Uterus (tissue), 4 donors: Measurements from ENCODE around the gene CXorf58. TPM values are rescaled to one million over a fixed set of nuclear protein-coding genes. Genes with fewer than 3 reads are reported as not detected.

Source experiments
- DNase-seq, 2 donors: peaks; one replicate each; pipeline ENCODE4 v3.0.0-alpha.2; 2019 to 2020
- H3K27ac ChIP-seq, 2 donors: fragments of 200-600 bp; sonication (generic); 1 replicate in 1 of 2; 2 replicates in 1 of 2; pipeline ENCODE4 v1.5.1; 2016 to 2018
- H3K27me3 ChIP-seq, 2 donors: fragments of 200-600 bp; sonication (generic); one replicate each; pipeline ENCODE4 v1.5.1; 2018 to 2019; ENCODE audit warnings: control low read depth in 1 of 2
- H3K36me3 ChIP-seq, 2 donors: fragments of 200-600 bp; sonication (generic); one replicate each; pipeline ENCODE4 v1.5.1; 2019; ENCODE audit warnings: control low read depth in 1 of 2
- H3K4me1 ChIP-seq, 2 donors: fragments of 200-600 bp; sonication (generic); one replicate each; pipeline ENCODE4 v1.5.1; 2018 to 2019; ENCODE audit warnings: control low read depth in 1 of 2
- H3K4me3 ChIP-seq, 2 donors: fragments of 200-600 bp; sonication (generic); 1 replicate in 1 of 2; 2 replicates in 1 of 2; pipeline ENCODE4 v1.5.1; 2018 to 2019; ENCODE audit warnings: mild to moderate bottlenecking in 1 of 2
- H3K9me3 ChIP-seq, 2 donors: fragments of 200-600 bp; sonication (generic); one replicate each; pipeline ENCODE4 v1.5.1; 2019; ENCODE audit warnings: control low read depth in 1 of 2
- POLR2A ChIP-seq, 2 donors: fragments of 450-650 bp; IDR thresholded peaks; one replicate each; pipeline ENCODE4 v1.6.1; 2016; ENCODE audit warnings: antibody characterized with exemption in 2 of 2, mild to moderate bottlenecking in 1 of 2, moderate library complexity in 1 of 2
- intact Hi-C: fragments of 100-400 bp; cut with DNase I; formaldehyde crosslinking; loops from one replicate; pipeline ENCODE4 v1.15.1; 2023; ENCODE audit warnings: low total_unique reads
- total RNA-seq, 4 donors: library from RNA; depleted of rRNA in 3 of 4; stranded (reverse); fragments of >200 nt in 3 of 4; gene quantifications; one replicate each; pipeline versions ENCODE4 v1.1.0 to v1.2.4, GENCODE V29; 2014 to 2023
- TF ChIP-seq, protein P1 (sequence below), 4 experiments: fragments of 200-600 bp in 2 of 4; fragments of 450-650 bp in 2 of 4; sonication (generic) in 2 of 4; IDR thresholded peaks; one replicate each; pipeline ENCODE4 v1.5.1; 2016 to 2019; ENCODE audit warnings: antibody characterized with exemption in 4 of 4, mild to moderate bottlenecking in 2 of 4, moderate library complexity in 1 of 4
- donor health status: DM: yes; HTN: yes; CAD: no.

CXorf58 gene
- total RNA-seq, 4 donors from 2014 or later: 0.14 to 0.29 TPM; not detected in 2

DNA sequence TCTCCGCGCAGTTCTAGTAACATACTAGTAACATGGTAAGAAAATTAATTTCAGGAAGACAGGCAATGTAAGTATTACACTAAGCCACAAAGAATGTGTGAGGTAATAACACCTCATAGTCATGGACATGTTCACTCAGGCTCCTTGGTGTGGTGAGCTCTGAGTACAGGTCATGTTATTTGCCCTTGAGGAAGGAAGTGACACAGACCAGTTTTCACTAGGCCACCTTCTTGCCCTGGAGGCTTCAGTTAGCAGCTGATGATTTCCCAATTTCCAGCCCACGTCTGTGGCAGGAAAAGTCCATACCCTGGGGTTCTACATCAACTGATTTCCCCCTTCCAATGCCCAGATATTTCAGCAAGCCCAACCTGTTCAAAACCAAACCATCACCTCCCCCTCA is 6.7 kb upstream of the CXorf58 start:
- no peak for DNase-seq
- no peaks in the 10 kb centered on the region for H3K36me3 ChIP-seq
- no peak overlapping the region for H3K4me3 ChIP-seq
- H3K27ac ChIP-seq: peak overlapping the region; percentile 54 to 85
- TF ChIP-seq, protein P1, sequence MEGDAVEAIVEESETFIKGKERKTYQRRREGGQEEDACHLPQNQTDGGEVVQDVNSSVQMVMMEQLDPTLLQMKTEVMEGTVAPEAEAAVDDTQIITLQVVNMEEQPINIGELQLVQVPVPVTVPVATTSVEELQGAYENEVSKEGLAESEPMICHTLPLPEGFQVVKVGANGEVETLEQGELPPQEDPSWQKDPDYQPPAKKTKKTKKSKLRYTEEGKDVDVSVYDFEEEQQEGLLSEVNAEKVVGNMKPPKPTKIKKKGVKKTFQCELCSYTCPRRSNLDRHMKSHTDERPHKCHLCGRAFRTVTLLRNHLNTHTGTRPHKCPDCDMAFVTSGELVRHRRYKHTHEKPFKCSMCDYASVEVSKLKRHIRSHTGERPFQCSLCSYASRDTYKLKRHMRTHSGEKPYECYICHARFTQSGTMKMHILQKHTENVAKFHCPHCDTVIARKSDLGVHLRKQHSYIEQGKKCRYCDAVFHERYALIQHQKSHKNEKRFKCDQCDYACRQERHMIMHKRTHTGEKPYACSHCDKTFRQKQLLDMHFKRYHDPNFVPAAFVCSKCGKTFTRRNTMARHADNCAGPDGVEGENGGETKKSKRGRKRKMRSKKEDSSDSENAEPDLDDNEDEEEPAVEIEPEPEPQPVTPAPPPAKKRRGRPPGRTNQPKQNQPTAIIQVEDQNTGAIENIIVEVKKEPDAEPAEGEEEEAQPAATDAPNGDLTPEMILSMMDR (IDR thresholded peaks at IDR 0.05): no peak
- TF ChIP-seq POLR2A (IDR thresholded peaks at IDR 0.05): no peak
- H3K9me3 ChIP-seq: no peaks in the 10 kb centered on the region
- intact Hi-C loops: loop anchor here (5.0 kb wide), 2 partner anchors 119 to 209 kb away; partner anchors contain the start of gene SAT1
- H3K4me1 ChIP-seq: no peaks in the 10 kb centered on the region
- H3K27me3 ChIP-seq: no peaks in the 10 kb centered on the region

DNA sequence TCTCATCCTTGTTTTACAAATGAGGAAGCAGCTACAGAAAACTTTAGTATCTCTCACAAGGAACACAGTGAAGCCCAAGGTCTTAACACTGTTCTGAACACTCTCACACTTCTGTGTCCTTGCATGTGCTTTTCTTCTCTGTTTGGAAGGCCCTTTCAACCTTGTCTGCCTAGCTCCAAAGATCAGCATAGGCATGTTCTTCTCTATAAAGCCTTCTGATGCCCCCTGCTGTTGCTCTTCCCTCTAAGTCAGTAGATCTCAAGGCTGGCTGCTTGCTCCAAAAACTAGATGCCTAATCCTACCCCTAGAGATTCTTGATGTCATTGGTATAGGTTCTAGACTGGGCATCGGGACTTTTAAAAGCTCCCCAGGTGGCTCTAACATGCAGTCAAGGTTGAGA is 6.0 kb upstream of the CXorf58 start:
- no peaks in the 10 kb centered on the region for H3K27me3 ChIP-seq
- no peak for TF ChIP-seq POLR2A (IDR thresholded peaks at IDR 0.05)
- TF ChIP-seq, protein P1 (IDR thresholded peaks at IDR 0.05): peak; percentile 34 to 72 (median 54)
- peak overlapping the region; percentile 54 to 85 for H3K27ac ChIP-seq
- intact Hi-C loops: loop anchor here (5.0 kb wide), 2 partner anchors 120 to 210 kb away; partner anchors contain the start of gene SAT1
- H3K9me3 ChIP-seq: no peaks in the 10 kb centered on the region
- DNase-seq: peak; percentile 21 to 59
- no peaks in the 10 kb centered on the region for H3K36me3 ChIP-seq
- H3K4me3 ChIP-seq: no peak overlapping the region
- H3K4me1 ChIP-seq: no peaks in the 10 kb centered on the region

DNA sequence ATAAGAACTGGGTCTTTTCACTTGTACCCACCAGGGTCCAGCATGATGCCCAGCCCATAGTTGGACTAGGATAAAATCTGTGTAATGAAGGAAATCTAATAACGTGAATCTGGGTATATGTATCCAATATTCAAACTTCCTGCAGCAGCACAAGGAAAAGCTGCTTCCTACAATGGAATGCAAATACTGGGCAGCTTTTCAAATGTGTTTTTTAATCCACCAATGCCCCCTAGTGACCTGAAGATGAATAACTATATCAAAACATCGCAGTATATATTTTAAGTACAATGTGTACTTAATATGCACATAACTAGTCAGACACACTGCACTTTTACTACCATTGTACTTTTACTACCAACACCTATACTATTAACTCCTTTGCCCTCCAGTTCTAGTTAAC is 5.4 kb upstream of the CXorf58 start:
- intact Hi-C loops: loop anchor here (5.0 kb wide), 2 partner anchors 120 to 210 kb away; partner anchors contain the start of gene SAT1
- H3K36me3 ChIP-seq: no peaks in the 10 kb centered on the region
- no peaks in the 10 kb centered on the region for H3K27me3 ChIP-seq
- no peak overlapping the region for H3K4me3 ChIP-seq
- DNase-seq: no peak
- TF ChIP-seq POLR2A (IDR thresholded peaks at IDR 0.05): no peak
- TF ChIP-seq, protein P1 (IDR thresholded peaks at IDR 0.05): peak; percentile 32 to 72 (median 56)
- peak overlapping the region; percentile 54 to 85 for H3K27ac ChIP-seq
- H3K4me1 ChIP-seq: no peaks in the 10 kb centered on the region
- H3K9me3 ChIP-seq: no peaks in the 10 kb centered on the region

DNA sequence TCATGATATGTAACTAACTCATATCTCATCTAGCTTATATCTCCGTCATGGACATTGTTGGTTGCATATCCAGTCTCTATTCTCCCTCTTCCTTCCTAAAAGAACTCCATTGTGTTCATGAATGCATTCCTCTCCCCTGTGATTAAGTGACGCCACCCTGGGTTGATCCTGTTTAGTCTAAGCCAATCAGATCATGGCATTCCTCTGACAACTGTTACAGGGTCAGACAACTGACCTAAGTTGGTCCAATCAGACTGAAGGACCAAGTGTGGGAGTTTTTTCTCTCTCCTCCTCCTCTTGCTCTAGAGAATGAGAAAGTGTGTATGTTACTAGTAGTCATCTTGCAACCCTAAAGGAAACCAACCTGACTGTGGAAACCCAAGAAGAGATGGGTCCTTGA is 3.7 kb upstream of the CXorf58 start:
- no peaks in the 10 kb centered on the region for H3K27me3 ChIP-seq
- intact Hi-C loops: loop anchor here (5.0 kb wide), 2 partner anchors 122 to 212 kb away; partner anchors contain the start of gene SAT1

DNA sequence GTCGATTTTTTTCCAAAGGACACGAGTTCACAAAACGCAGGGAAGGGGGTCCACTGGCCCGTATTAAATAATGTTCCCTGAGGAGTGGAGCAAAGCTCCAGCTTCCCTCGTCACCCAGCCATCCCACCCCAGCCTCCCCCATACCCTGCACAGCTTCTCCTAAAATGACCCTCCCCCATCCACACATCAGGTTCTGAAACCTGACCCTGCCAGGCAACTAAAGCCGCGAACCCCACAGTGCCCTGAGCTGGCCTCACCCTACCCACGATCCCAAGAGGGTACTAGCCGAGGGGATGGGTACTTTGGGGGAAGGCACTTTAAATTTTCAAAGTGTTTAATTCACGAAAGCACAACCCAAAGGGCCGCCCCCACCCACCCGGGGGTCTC is 702 bp upstream of the CXorf58 start:
- DNase-seq: no peak
- no peaks in the 10 kb centered on the region for H3K4me1 ChIP-seq
- TF ChIP-seq POLR2A (IDR thresholded peaks at IDR 0.05): no peak
- TF ChIP-seq, protein P1 (IDR thresholded peaks at IDR 0.05): no peak
- peak overlapping the region; percentile 79 to 84 for H3K27ac ChIP-seq
- H3K36me3 ChIP-seq: no peaks in the 10 kb centered on the region
- H3K9me3 ChIP-seq: no peaks in the 10 kb centered on the region
- intact Hi-C loops: no loop called here
- H3K27me3 ChIP-seq: no peaks in the 10 kb centered on the region
- peak overlapping the region; percentile 41 to 46 for H3K4me3 ChIP-seq

More for the DNA sequence above, 3.7 kb upstream of the CXorf58 start:
- no peak overlapping the region for H3K4me3 ChIP-seq
- no peaks in the 10 kb centered on the region for H3K4me1 ChIP-seq
- no peak for DNase-seq
- TF ChIP-seq, protein P1 (IDR thresholded peaks at IDR 0.05): no peak
- no peak for TF ChIP-seq POLR2A (IDR thresholded peaks at IDR 0.05)
- H3K36me3 ChIP-seq: no peaks in the 10 kb centered on the region
- no peak overlapping the region for H3K27ac ChIP-seq
- no peaks in the 10 kb centered on the region for H3K9me3 ChIP-seq
